ENCODE measurements around the gene RPS6KA6.

Gene RPS6KA6

DNA sequence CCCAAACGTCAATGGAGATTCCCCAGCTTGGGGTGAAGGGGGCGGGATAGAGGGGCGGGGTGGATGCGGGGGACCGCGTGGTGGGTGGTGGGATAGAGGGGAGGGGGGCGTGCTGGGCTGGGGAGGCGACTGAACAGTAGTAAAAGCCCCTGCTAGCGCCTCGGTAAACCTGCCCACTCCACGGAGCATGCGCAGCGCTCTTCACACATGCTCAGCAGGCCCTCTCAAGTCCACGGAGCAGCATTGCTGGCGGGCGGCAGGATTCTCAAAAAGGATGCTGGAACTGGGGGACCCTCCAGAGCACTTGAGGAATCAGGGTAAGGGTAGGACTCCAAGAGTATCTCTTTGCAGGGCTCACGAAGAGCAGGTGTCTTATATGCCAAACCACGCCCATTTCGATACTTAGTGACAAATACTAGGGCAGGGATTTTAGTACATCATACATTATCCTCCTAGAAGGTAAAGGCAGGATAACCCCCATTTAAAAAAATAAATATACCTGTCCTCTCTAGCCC, 378 bp upstream of the RPS6KA6 start (continued):
- TF ChIP-seq, protein P1, sequence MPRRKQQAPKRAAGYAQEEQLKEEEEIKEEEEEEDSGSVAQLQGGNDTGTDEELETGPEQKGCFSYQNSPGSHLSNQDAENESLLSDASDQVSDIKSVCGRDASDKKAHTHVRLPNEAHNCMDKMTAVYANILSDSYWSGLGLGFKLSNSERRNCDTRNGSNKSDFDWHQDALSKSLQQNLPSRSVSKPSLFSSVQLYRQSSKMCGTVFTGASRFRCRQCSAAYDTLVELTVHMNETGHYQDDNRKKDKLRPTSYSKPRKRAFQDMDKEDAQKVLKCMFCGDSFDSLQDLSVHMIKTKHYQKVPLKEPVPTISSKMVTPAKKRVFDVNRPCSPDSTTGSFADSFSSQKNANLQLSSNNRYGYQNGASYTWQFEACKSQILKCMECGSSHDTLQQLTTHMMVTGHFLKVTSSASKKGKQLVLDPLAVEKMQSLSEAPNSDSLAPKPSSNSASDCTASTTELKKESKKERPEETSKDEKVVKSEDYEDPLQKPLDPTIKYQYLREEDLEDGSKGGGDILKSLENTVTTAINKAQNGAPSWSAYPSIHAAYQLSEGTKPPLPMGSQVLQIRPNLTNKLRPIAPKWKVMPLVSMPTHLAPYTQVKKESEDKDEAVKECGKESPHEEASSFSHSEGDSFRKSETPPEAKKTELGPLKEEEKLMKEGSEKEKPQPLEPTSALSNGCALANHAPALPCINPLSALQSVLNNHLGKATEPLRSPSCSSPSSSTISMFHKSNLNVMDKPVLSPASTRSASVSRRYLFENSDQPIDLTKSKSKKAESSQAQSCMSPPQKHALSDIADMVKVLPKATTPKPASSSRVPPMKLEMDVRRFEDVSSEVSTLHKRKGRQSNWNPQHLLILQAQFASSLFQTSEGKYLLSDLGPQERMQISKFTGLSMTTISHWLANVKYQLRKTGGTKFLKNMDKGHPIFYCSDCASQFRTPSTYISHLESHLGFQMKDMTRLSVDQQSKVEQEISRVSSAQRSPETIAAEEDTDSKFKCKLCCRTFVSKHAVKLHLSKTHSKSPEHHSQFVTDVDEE (CRISPR knock-in tag; IDR thresholded peaks at IDR 0.05) = no peak
- TF ChIP-seq ISL1 (CRISPR knock-in tag; IDR thresholded peaks at IDR 0.05) = no peak
- no peak for TF ChIP-seq GLIS3 (CRISPR knock-in tag; IDR thresholded peaks at IDR 0.05)
- no peak for TF ChIP-seq SNAI2 (CRISPR knock-in tag; IDR thresholded peaks at IDR 0.05)
- no peak for TF ChIP-seq TOX (CRISPR knock-in tag; IDR thresholded peaks at IDR 0.05; ENCODE audit: borderline replicate concordance)
- TF ChIP-seq CSDC2 (CRISPR knock-in tag; IDR thresholded peaks at IDR 0.05) = no peak
- no peak for TF ChIP-seq TCF4 (CRISPR knock-in tag; IDR thresholded peaks at IDR 0.05; ENCODE audit: borderline replicate concordance)
- TF ChIP-seq, protein P2, sequence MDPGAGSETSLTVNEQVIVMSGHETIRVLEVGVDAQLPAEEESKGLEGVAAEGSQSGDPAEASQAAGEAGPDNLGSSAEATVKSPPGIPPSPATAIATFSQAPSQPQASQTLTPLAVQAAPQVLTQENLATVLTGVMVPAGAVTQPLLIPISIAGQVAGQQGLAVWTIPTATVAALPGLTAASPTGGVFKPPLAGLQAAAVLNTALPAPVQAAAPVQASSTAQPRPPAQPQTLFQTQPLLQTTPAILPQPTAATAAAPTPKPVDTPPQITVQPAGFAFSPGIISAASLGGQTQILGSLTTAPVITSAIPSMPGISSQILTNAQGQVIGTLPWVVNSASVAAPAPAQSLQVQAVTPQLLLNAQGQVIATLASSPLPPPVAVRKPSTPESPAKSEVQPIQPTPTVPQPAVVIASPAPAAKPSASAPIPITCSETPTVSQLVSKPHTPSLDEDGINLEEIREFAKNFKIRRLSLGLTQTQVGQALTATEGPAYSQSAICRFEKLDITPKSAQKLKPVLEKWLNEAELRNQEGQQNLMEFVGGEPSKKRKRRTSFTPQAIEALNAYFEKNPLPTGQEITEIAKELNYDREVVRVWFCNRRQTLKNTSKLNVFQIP (CRISPR knock-in tag; IDR thresholded peaks at IDR 0.05; ENCODE audit: borderline replicate concordance, low read depth) = no peak
- TF ChIP-seq, protein P3, sequence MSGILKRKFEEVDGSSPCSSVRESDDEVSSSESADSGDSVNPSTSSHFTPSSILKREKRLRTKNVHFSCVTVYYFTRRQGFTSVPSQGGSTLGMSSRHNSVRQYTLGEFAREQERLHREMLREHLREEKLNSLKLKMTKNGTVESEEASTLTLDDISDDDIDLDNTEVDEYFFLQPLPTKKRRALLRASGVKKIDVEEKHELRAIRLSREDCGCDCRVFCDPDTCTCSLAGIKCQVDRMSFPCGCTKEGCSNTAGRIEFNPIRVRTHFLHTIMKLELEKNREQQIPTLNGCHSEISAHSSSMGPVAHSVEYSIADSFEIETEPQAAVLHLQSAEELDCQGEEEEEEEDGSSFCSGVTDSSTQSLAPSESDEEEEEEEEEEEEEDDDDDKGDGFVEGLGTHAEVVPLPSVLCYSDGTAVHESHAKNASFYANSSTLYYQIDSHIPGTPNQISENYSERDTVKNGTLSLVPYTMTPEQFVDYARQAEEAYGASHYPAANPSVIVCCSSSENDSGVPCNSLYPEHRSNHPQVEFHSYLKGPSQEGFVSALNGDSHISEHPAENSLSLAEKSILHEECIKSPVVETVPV (CRISPR knock-in tag; IDR thresholded peaks at IDR 0.05) = no peak

DNA sequence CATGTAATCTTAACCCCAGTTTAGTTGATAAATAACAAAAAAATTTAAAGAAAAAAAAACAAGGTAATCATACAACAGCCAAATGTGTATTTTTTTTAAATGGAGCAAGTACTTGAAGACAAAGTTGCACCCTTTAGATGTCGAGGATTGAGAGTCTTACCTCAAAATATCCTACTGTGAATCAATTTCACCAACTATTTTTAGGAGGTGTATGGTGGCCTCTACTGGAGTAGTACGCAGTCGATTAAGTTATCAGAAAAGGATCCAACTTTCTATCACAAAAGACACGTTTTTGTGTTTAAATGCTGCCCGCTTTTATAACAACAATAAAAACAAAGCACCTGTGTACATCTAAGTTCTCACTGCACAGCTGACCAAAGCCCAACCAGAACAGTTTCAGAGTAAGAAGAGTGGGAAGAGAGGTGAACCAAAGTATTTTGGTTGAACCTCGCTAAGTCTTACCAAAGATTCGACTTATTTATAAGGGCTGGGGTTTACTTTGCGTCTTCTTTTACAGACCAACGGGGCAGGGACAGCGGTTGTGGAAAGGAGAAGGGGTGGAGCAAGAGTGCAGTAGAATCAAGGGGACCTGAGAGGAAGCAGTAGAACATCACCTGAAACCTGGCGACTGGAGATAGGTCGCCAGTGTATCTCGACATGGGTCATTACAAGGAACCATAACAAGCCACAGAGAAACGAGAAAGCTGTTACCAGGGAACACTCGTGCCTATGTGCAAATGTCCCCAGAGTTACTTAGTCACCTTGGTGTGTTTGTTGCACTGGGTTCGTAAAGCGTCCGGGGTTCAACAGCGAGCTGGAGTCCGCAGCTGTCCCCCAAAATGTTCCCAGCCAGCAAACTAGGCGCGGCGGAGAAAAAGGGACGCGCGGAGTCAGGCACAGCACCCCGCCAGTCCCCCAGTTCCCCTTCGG, 1.1 kb downstream of the RPS6KA6 start:
- ATAC-seq = peak; percentile 36
- TF ChIP-seq PPARA (CRISPR knock-in tag; IDR thresholded peaks at IDR 0.05; ENCODE audit: borderline replicate concordance) = no peak
- no peak for TF ChIP-seq ARNTL (CRISPR knock-in tag; IDR thresholded peaks at IDR 0.05; ENCODE audit: borderline replicate concordance, low read depth)
- no peak for TF ChIP-seq CSDC2 (CRISPR knock-in tag; IDR thresholded peaks at IDR 0.05)
- no peak for TF ChIP-seq ISL1 (CRISPR knock-in tag; IDR thresholded peaks at IDR 0.05)
- TF ChIP-seq, protein P2 (CRISPR knock-in tag; IDR thresholded peaks at IDR 0.05; ENCODE audit: borderline replicate concordance, low read depth) = no peak
- no peak for TF ChIP-seq TOX (CRISPR knock-in tag; IDR thresholded peaks at IDR 0.05; ENCODE audit: borderline replicate concordance)
- TF ChIP-seq, protein P4, sequence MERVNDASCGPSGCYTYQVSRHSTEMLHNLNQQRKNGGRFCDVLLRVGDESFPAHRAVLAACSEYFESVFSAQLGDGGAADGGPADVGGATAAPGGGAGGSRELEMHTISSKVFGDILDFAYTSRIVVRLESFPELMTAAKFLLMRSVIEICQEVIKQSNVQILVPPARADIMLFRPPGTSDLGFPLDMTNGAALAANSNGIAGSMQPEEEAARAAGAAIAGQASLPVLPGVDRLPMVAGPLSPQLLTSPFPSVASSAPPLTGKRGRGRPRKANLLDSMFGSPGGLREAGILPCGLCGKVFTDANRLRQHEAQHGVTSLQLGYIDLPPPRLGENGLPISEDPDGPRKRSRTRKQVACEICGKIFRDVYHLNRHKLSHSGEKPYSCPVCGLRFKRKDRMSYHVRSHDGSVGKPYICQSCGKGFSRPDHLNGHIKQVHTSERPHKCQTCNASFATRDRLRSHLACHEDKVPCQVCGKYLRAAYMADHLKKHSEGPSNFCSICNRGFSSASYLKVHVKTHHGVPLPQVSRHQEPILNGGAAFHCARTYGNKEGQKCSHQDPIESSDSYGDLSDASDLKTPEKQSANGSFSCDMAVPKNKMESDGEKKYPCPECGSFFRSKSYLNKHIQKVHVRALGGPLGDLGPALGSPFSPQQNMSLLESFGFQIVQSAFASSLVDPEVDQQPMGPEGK (CRISPR knock-in tag; IDR thresholded peaks at IDR 0.05; ENCODE audit: borderline replicate concordance) = no peak
- TF ChIP-seq ESRRG (CRISPR knock-in tag; IDR thresholded peaks at IDR 0.05) = no peak
- no peak for TF ChIP-seq ZNF8 (CRISPR knock-in tag; IDR thresholded peaks at IDR 0.05)
- no peak for TF ChIP-seq BACH2 (CRISPR knock-in tag; IDR thresholded peaks at IDR 0.05; ENCODE audit: borderline replicate concordance)
- TF ChIP-seq ZFP30 (CRISPR knock-in tag; IDR thresholded peaks at IDR 0.05) = no peak
- no peak for TF ChIP-seq ZC3H10 (CRISPR knock-in tag; IDR thresholded peaks at IDR 0.05)
- no peak for TF ChIP-seq ZNF565 (CRISPR knock-in tag; conservative IDR thresholded peaks at IDR 0.05; ENCODE audit: low read depth)
- TF ChIP-seq, protein P5, sequence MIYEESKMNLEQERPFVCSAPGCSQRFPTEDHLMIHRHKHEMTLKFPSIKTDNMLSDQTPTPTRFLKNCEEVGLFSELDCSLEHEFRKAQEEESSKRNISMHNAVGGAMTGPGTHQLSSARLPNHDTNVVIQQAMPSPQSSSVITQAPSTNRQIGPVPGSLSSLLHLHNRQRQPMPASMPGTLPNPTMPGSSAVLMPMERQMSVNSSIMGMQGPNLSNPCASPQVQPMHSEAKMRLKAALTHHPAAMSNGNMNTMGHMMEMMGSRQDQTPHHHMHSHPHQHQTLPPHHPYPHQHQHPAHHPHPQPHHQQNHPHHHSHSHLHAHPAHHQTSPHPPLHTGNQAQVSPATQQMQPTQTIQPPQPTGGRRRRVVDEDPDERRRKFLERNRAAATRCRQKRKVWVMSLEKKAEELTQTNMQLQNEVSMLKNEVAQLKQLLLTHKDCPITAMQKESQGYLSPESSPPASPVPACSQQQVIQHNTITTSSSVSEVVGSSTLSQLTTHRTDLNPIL (CRISPR knock-in tag; IDR thresholded peaks at IDR 0.05; ENCODE audit: low read depth) = no peak
- TF ChIP-seq ZFP3 (CRISPR knock-in tag; IDR thresholded peaks at IDR 0.05) = no peak
- no peak for TF ChIP-seq GLIS3 (CRISPR knock-in tag; IDR thresholded peaks at IDR 0.05)
- no peak for TF ChIP-seq RARB (CRISPR knock-in tag; IDR thresholded peaks at IDR 0.05)
- no peak for TF ChIP-seq ZNF70 (CRISPR knock-in tag; IDR thresholded peaks at IDR 0.05)
